ENCODE measurements around the gene OR2T11. TPM values are rescaled to one million over a fixed set of nuclear protein-coding genes. Genes with fewer than 3 reads are reported as not detected.
"Not testable (repeated sequence)": the region's sequence is repeated elsewhere in the genome, so short reads cannot be mapped to it uniquely, and the experiment has no call there.

OR2T11 gene
- total and polyA plus RNA-seq, 2 of the 13 experiments (the other 11 are each of a cell fraction or from before 2014, with no cell fraction given) = not detected

DNA sequence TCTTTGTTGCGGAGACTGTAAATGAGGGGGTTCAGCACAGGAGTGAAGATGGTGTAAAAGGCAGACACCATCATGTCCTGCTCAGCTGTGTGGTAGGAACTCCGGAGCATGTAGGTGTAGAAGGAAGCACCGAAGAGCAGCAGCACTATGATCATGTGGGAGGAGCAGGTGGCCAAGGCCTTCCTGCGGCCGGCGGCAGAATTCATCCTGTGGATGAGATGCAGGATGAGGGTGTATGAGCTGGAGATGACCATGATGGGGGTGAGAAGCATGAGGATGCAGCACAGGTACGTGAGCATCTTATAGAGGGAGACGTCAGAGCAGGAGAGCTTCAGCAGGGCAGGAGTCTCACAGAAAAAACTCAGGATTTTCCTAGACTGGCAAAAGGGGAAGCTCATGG is 61.0 kb downstream of the OR2T11 start:
- H3K4me2 ChIP-seq (ENCODE audit: low read depth, low read length); H3K36me3 ChIP-seq (replicated peaks in 1 of 2; ENCODE audit: control insufficient read depth in 1 of 2, insufficient read depth in 2 of 2, low read length in 2 of 2); BruUV-seq (replicated peaks); ATAC-seq; H3K9me3 ChIP-seq (ENCODE audit: low read length); H3K4me3 ChIP-seq (replicated peaks in 1 of 3; ENCODE audit: insufficient read depth in 1 of 3, low read depth in 2 of 3, low read length in 3 of 3); H2AFZ ChIP-seq (ENCODE audit: low read length); CTCF ChIA-PET (ENCODE audit: low intra/inter-chr PET ratio, low total read pairs); FAIRE-seq; H4K20me1 ChIP-seq (ENCODE audit: insufficient read depth, low read length); H3K9ac ChIP-seq (ENCODE audit: insufficient read depth, low read depth, low read length); DNase-seq (ENCODE audit: low spot score); in situ Hi-C loops (cut with HindIII; ENCODE audit: extremely low pct_ligation_motif_present, low pct_unique_long_range_greater_than_20kb); H3K27me3 ChIP-seq (ENCODE audit: control insufficient read depth in 1 of 2, insufficient read depth in 2 of 2, low read length in 2 of 2); H3K4me1 ChIP-seq (ENCODE audit: insufficient read depth, low read length); POLR2A ChIA-PET; H3K27ac ChIP-seq (ENCODE audit: extremely low read length, insufficient read depth, low read length); H3K79me2 ChIP-seq (ENCODE audit: insufficient read depth, low read length); intact Hi-C loops (cut with micrococcal nuclease; ENCODE audit: unreplicated experiment): not testable (repeated sequence)
- 3% methylated on average over 5 of the region's 8 CpGs for WGBS (ENCODE audit: low lambda C conversion rate)

Small RNA genes lying within 50 kb of the gene (small RNA-seq; reads per million reads assigned to genes)
- 0 reads per million in 3 experiments for gene RF00019 (ENCODE audit: insufficient read depth in 2 of 3, insufficient read length in 3 of 3, low read depth in 2 of 3, low replicate concordance in 1 of 3)

Other genes with a start within 250 kb of the OR2T11 start
- not detected in 2 replicates for gene OR2T1, start 232.0 kb downstream of the OR2T11 start, total RNA-seq (2016; rRNA removed; fragmentation: Illumina TruSeq; extraction: Trizol)
- gene OR2T1, start 232.0 kb downstream of the OR2T11 start, polyA plus RNA-seq (2011; rRNA removed) = not detected in 2 replicates
- gene OR2T2, start 189.5 kb downstream of the OR2T11 start, total RNA-seq (2016; rRNA removed; fragmentation: Illumina TruSeq; extraction: Trizol) = not detected in 2 replicates
- not detected in 2 replicates for gene OR2T2, start 189.5 kb downstream of the OR2T11 start, polyA plus RNA-seq (2011; rRNA removed)
- not detected in 2 replicates for gene OR2T3, start 161.7 kb downstream of the OR2T11 start, total RNA-seq (2016; rRNA removed; fragmentation: Illumina TruSeq; extraction: Trizol)
- gene OR2T3, start 161.7 kb downstream of the OR2T11 start, polyA plus RNA-seq (2011; rRNA removed) = not detected in 2 replicates
- gene OR2T5, start 146.5 kb downstream of the OR2T11 start, total RNA-seq (2016; rRNA removed; fragmentation: Illumina TruSeq; extraction: Trizol) = not detected in 2 replicates
- not detected in 2 replicates for gene OR2T5, start 146.5 kb downstream of the OR2T11 start, polyA plus RNA-seq (2011; rRNA removed)
- not detected in 2 replicates for gene OR2G6, start 127.0 kb downstream of the OR2T11 start, total RNA-seq (2016; rRNA removed; fragmentation: Illumina TruSeq; extraction: Trizol)
- not detected in 2 replicates for gene OR2G6, start 127.0 kb downstream of the OR2T11 start, polyA plus RNA-seq (2011; rRNA removed)
- gene OR2T29, start 72.3 kb downstream of the OR2T11 start, total RNA-seq (2016; rRNA removed; fragmentation: Illumina TruSeq; extraction: Trizol) = not detected in 2 replicates
- not detected in 2 replicates for gene OR2T29, start 72.3 kb downstream of the OR2T11 start, polyA plus RNA-seq (2011; rRNA removed)
- not detected in 2 replicates for gene OR2T34, start 60.3 kb downstream of the OR2T11 start, total RNA-seq (2016; rRNA removed; fragmentation: Illumina TruSeq; extraction: Trizol)
- not detected in 2 replicates for gene OR2T34, start 60.3 kb downstream of the OR2T11 start, polyA plus RNA-seq (2011; rRNA removed)
- gene OR2T10, start 37.4 kb downstream of the OR2T11 start, total RNA-seq (2016; rRNA removed; fragmentation: Illumina TruSeq; extraction: Trizol) = not detected in 2 replicates
- gene OR2T10, start 37.4 kb downstream of the OR2T11 start, polyA plus RNA-seq (2011; rRNA removed) = not detected in 2 replicates
- not detected in 2 replicates for gene OR2T35, start 10.2 kb upstream of the OR2T11 start, total RNA-seq (2016; rRNA removed; fragmentation: Illumina TruSeq; extraction: Trizol)
- not detected in 2 replicates for gene OR2T35, start 10.2 kb upstream of the OR2T11 start, polyA plus RNA-seq (2011; rRNA removed)
- not detected in 2 replicates for gene OR2T27, start 20.4 kb upstream of the OR2T11 start, total RNA-seq (2016; rRNA removed; fragmentation: Illumina TruSeq; extraction: Trizol)
- not detected in 2 replicates for gene OR2T27, start 20.4 kb upstream of the OR2T11 start, polyA plus RNA-seq (2011; rRNA removed)
- not detected in 2 replicates for gene OR14I1, start 67.7 kb upstream of the OR2T11 start, total RNA-seq (2016; rRNA removed; fragmentation: Illumina TruSeq; extraction: Trizol)
- gene OR14I1, start 67.7 kb upstream of the OR2T11 start, polyA plus RNA-seq (2011; rRNA removed) = not detected in 2 replicates
- gene LYPD8, start 120.7 kb upstream of the OR2T11 start, total RNA-seq (2016; rRNA removed; fragmentation: Illumina TruSeq; extraction: Trizol) = not detected in 2 replicates
- not detected in 2 replicates for gene LYPD8, start 120.7 kb upstream of the OR2T11 start, polyA plus RNA-seq (2011; rRNA removed)
- gene SH3BP5L, start 190.8 kb upstream of the OR2T11 start, total RNA-seq (2016; rRNA removed; fragmentation: Illumina TruSeq; extraction: Trizol) = 10.2 and 14.9 TPM in 2 replicates
- gene SH3BP5L, start 190.8 kb upstream of the OR2T11 start, polyA plus RNA-seq (2011; rRNA removed) = 10.3 and 12.3 TPM in 2 replicates
- 16.8 and 17.2 TPM in 2 replicates for gene ZNF672, start 203.1 kb upstream of the OR2T11 start, total RNA-seq (2016; rRNA removed; fragmentation: Illumina TruSeq; extraction: Trizol)
- 22.9 and 25.1 TPM in 2 replicates for gene ZNF672, start 203.1 kb upstream of the OR2T11 start, polyA plus RNA-seq (2011; rRNA removed)
- 6.2 and 27.3 TPM in 2 replicates for gene ZNF692, start 224.0 kb upstream of the OR2T11 start, total RNA-seq (2016; rRNA removed; fragmentation: Illumina TruSeq; extraction: Trizol)
- gene ZNF692, start 224.0 kb upstream of the OR2T11 start, polyA plus RNA-seq (2011; rRNA removed) = 45.8 and 56.0 TPM in 2 replicates